HepG2 (cell line): ENCODE data around the gene AMBRA1. TPM values are rescaled to one million over a fixed set of nuclear protein-coding genes. Genes with fewer than 3 reads are reported as not detected.
A peak's percentile ranks its signal among the peaks of the same experiment; 100 is the strongest.

Source experiments
- ATF1 ChIP-seq: IDR thresholded peaks from 2 replicates; pipeline ENCODE4 v1.6.1; 2016; ENCODE audit warnings: mild to moderate bottlenecking, control low read depth
- GPBP1L1 ChIP-seq: sonication (generic); formaldehyde crosslinking; IDR thresholded peaks from 2 replicates; pipeline ENCODE4 v1.5.0; 2020; ENCODE audit warnings: mild to moderate bottlenecking, missing genetic modification reagents
- MAFK ChIP-seq, 2 experiments: IDR thresholded peaks in 1 of 2; conservative IDR thresholded peaks in 1 of 2; 2 replicates each; pipeline ENCODE4 v1.6.1; 2011; ENCODE audit warnings: improper control_type of control experiment in 2 of 2, low read length in 2 of 2
- MTERF4 ChIP-seq: sonication (generic); formaldehyde crosslinking; IDR thresholded peaks from 2 replicates; pipeline ENCODE4 v1.8.0; 2023; ENCODE audit warnings: mild to moderate bottlenecking, missing genetic modification reagents
- NFAT5 ChIP-seq: sonication (generic); formaldehyde crosslinking; IDR thresholded peaks from 2 replicates; pipeline ENCODE4 v1.4.0; 2020; ENCODE audit warnings: missing genetic modification reagents
- SNAI1 ChIP-seq: sonication (generic); formaldehyde crosslinking; IDR thresholded peaks from 2 replicates; pipeline ENCODE4 v1.5.0; 2020; ENCODE audit warnings: mild to moderate bottlenecking, missing genetic modification reagents, borderline replicate concordance
- ZNF407 ChIP-seq: sonication (generic); formaldehyde crosslinking; IDR thresholded peaks from one replicate; pipeline ENCODE4 v1.5.1; 2020; ENCODE audit warnings: mild to moderate bottlenecking, missing genetic modification reagents; ENCODE audit errors: not compliant biosample characterization
- ZNF780A ChIP-seq: sonication (generic); formaldehyde crosslinking; IDR thresholded peaks from 2 replicates; pipeline ENCODE4 v1.8.0; 2022; ENCODE audit warnings: mild to moderate bottlenecking, missing genetic modification reagents, moderate library complexity
- ZSCAN21 ChIP-seq: sonication (generic); formaldehyde crosslinking; IDR thresholded peaks from 2 replicates; pipeline ENCODE4 v1.8.0; 2022; ENCODE audit warnings: mild to moderate bottlenecking, missing genetic modification reagents, moderate library complexity, borderline replicate concordance
- polyA plus RNA-seq, 8 experiments: library from polyadenylated mRNA; depleted of rRNA in 3 of 8; stranded (reverse) in 7 of 8; unstranded in 1 of 8; fragments of >200 nt; fragmentation: Illumina TruSeq in 4 of 8; extraction: Trizol in 4 of 8; gene quantifications; 2 replicates each; pipeline versions ENCODE4 v1.2.1 to v1.2.3, GENCODE V29; 2011 to 2016; ENCODE audit warnings: low read depth in 4 of 8, missing spikeins in 1 of 8, mixed read lengths in 1 of 8; ENCODE audit not compliant: insufficient read depth in 1 of 8
- total RNA-seq, 5 experiments: library from RNA; depleted of rRNA; stranded (reverse); fragments of >200 nt; fragmentation: Illumina TruSeq; extraction: Trizol; gene quantifications; 2 replicates each; pipeline ENCODE4 v1.2.3, GENCODE V29; 2016; ENCODE audit warnings: low read depth in 1 of 5

AMBRA1 gene
- total and polyA plus RNA-seq, 2 of the 13 experiments (the other 11 are each of a cell fraction or from before 2014, with no cell fraction given) = 15.7 to 26.0 TPM

GRCh38 chr11:46593550-46594373 is at the start of gene AMBRA1 (continued):
- peak; percentile 53 for TF ChIP-seq ATF1 (CRISPR knock-in tag)
- TF ChIP-seq MAFK (conservative IDR thresholded peaks at IDR 0.05 in 1 of 2, IDR thresholded peaks at IDR 0.05 in 1 of 2; ENCODE audit: low read length in 2 of 2) = peak; percentile 9 to 38; a peak in 3 of 4 replicates
- no peak for TF ChIP-seq GPBP1L1
- 0 out of 2 replicates have a peak, but pooled peaks have one; percentile 43 for TF ChIP-seq ZSCAN21
- TF ChIP-seq MTERF4 (CRISPR knock-in tag) = no peak
- peak; percentile 51 for TF ChIP-seq ZNF407 (CRISPR knock-in tag)
- no peak for TF ChIP-seq ZNF780A (CRISPR knock-in tag)
- no peak for TF ChIP-seq NFAT5
- no peak for TF ChIP-seq SNAI1 (CRISPR knock-in tag)
